Lung (tissue), 13 donors: ENCODE measurements around the gene FCRLA. TPM values are rescaled to one million over a fixed set of nuclear protein-coding genes. Genes with fewer than 3 reads are reported as not detected.

ENCODE experiments used
- ATAC-seq: fragments of 200-7000 bp; cut with Tn5 transposase; one replicate; pipeline ENCODE4 v1.9.1; 2020; ENCODE audit warnings: moderate number of reproducible peaks; ENCODE audit not compliant: insufficient read depth, low FRiP score
- DNase-seq, 3 donors: peaks; one replicate each; pipeline ENCODE4 v3.0.0-alpha.2; 2013 to 2017
- H3K27ac ChIP-seq, 2 donors: one replicate each; pipeline ENCODE4 v1.5.1; 2013; ENCODE audit warnings: mild to moderate bottlenecking in 2 of 2, moderate library complexity in 2 of 2, control low read depth in 1 of 2, inconsistent platforms in 1 of 2, low read depth in 1 of 2, low read length in 1 of 2
- H3K27me3 ChIP-seq, 3 donors: one replicate each; pipeline ENCODE4 v1.5.1; 2013; ENCODE audit warnings: low read length in 2 of 3; ENCODE audit not compliant: control insufficient read depth in 3 of 3, insufficient read depth in 3 of 3
- H3K36me3 ChIP-seq, 4 donors: one replicate each; pipeline ENCODE4 v1.5.1; 2013; ENCODE audit warnings: low read length in 4 of 4, mild to moderate bottlenecking in 1 of 4, moderate library complexity in 1 of 4; ENCODE audit not compliant: control insufficient read depth in 4 of 4, insufficient read depth in 4 of 4
- H3K4me1 ChIP-seq, 5 donors: one replicate each; pipeline ENCODE4 v1.5.1; 2013; ENCODE audit warnings: low read length in 5 of 5, mild to moderate bottlenecking in 2 of 5, moderate library complexity in 1 of 5; ENCODE audit not compliant: control insufficient read depth in 5 of 5, insufficient read depth in 5 of 5
- H3K4me3 ChIP-seq: one replicate; pipeline ENCODE4 v1.5.1; 2013; ENCODE audit warnings: mild to moderate bottlenecking, control low read depth, moderate library complexity
- H3K9ac ChIP-seq, 2 donors: one replicate each; pipeline ENCODE4 v1.5.1; 2013; ENCODE audit warnings: low read length in 2 of 2, control low read depth in 1 of 2; ENCODE audit not compliant: insufficient read depth in 1 of 2
- H3K9me3 ChIP-seq, 4 donors: one replicate each; pipeline ENCODE4 v1.5.1; 2013; ENCODE audit warnings: low read length in 3 of 4, mild to moderate bottlenecking in 1 of 4, moderate library complexity in 1 of 4; ENCODE audit not compliant: control insufficient read depth in 4 of 4, insufficient read depth in 3 of 4
- CTCF ChIP-seq: IDR thresholded peaks from 2 replicates; pipeline ENCODE4 v1.5.1; 2012; ENCODE audit warnings: mild to moderate bottlenecking; ENCODE audit errors: control extremely low read depth, extremely low read depth
- WGBS, 2 donors: extraction: QIAGEN DNeasy Blood & Tissue Kit; methylation state at CpG; one replicate each; pipeline ENCODE4 v1.1.7; 2013; 5-methylcytosine and 5-hydroxymethylcytosine counted together
- polyA plus RNA-seq, 2 donors: library from polyadenylated mRNA; stranded (reverse); fragments of 200-250 nt; gene quantifications; one replicate each; pipeline ENCODE4 v1.2.1, GENCODE V29; 2013
- small RNA-seq: library from RNA; depleted of rRNA; stranded (forward); fragments of <200 nt; gene quantifications from one replicate; pipeline ENCODE3, GENCODE V24; 2014; ENCODE audit warnings: low replicate concordance
- total RNA-seq, 2 donors: library from RNA; depleted of rRNA in 1 of 2; stranded (reverse); fragments of >200 nt in 1 of 2; gene quantifications; one replicate each; pipeline ENCODE4 v1.2.1, GENCODE V29; 2014 to 2021
- donor health status: control.
- donor health status: control.
- donor health status: Bipolar disorder and iron deficiency.
- donor health status: healthy.
- donor health status: DM: yes; HTN: yes; CAD: no.

Gene FCRLA
- total and polyA plus RNA-seq, 4 donors: 0.14 to 3.9 (median 0.73) TPM

- Histone ChIP-seq H3K9ac (no peak overlapping the region), H3K4me3 (no peak overlapping the region), H3K9me3 (no peaks in the 10 kb centered on the region), H3K27ac (no peak overlapping the region), H3K4me1 (peaks cover 0 to 11% (median 2%) of the 10 kb centered on the region in 5 donors), H3K36me3 (peaks cover 2 to 4% (median 3%) of the 10 kb centered on the region in 4 donors), H3K27me3 (no peaks in the 10 kb centered on the region)
- 74 to 81% methylated on average over 7 of the region's 7 CpGs for WGBS, 2 donors
- ATAC-seq: no peak
- DNase-seq: no peak
- no peak for TF ChIP-seq CTCF
These were observed 56.6 kb downstream of the FCRLA start for GRCh38 chr1:161763522-161764098.

Small RNA genes within 50 kb of the gene (small RNA-seq; reads per million reads assigned to genes)
- gene RF00019 (not detected), gene RN7SL466P (not detected)

Other genes starting within 250 kb of the FCRLA start
- gene FCGR2A, start 201.8 kb upstream of the FCRLA start, total RNA-seq: 10 to 100 TPM; 83.7 to 94.9 TPM
- gene FCGR2A, start 201.8 kb upstream of the FCRLA start, polyA plus RNA-seq: 100 to 1,000 TPM in 1 of 2 donors, 10 to 100 TPM in 1; 37.6 to 204 TPM
- gene HSPA6, start 182.7 kb upstream of the FCRLA start, total RNA-seq: 10 to 100 TPM; 11.7 to 42.5 TPM
- 10 to 100 TPM; 21.1 to 29.3 TPM for gene HSPA6, start 182.7 kb upstream of the FCRLA start, polyA plus RNA-seq
- 100 to 1,000 TPM in 1 of 2 donors, 10 to 100 TPM in 1; 33.3 to 110 TPM for gene FCGR3A, start 157.4 kb upstream of the FCRLA start, total RNA-seq
- gene FCGR3A, start 157.4 kb upstream of the FCRLA start, polyA plus RNA-seq: 100 to 1,000 TPM in 1 of 2 donors, 10 to 100 TPM in 1; 27.1 to 211 TPM
- gene FCGR3B, start 76.1 kb upstream of the FCRLA start, total RNA-seq: 10 to 100 TPM in 1 of 2 donors, 1 to 10 TPM in 1; 9.9 to 15.7 TPM
- gene FCGR3B, start 76.1 kb upstream of the FCRLA start, polyA plus RNA-seq: 10 to 100 TPM in 1 of 2 donors, 1 to 10 TPM in 1; 1.8 to 79.0 TPM
- 10 to 100 TPM in 1 of 2 donors, 1 to 10 TPM in 1; 6.8 to 12.3 TPM for gene FCGR2B, start 44.1 kb upstream of the FCRLA start, total RNA-seq
- gene FCGR2B, start 44.1 kb upstream of the FCRLA start, polyA plus RNA-seq: 10 to 100 TPM in 1 of 2 donors, 1 to 10 TPM in 1; 9.0 to 12.0 TPM
- gene FCRLB, start 14.3 kb downstream of the FCRLA start, total RNA-seq: under 1 TPM; 0.34 to 0.86 TPM
- under 1 TPM; 0.59 to 0.90 TPM for gene FCRLB, start 14.3 kb downstream of the FCRLA start, polyA plus RNA-seq
- 10 to 100 TPM; 19.4 to 60.1 TPM for gene DUSP12, start 42.6 kb downstream of the FCRLA start, total RNA-seq
- gene DUSP12, start 42.6 kb downstream of the FCRLA start, polyA plus RNA-seq: 10 to 100 TPM; 15.0 to 27.1 TPM
- 10 to 100 TPM; 27.7 to 44.8 TPM for gene ATF6, start 59.1 kb downstream of the FCRLA start, total RNA-seq
- gene ATF6, start 59.1 kb downstream of the FCRLA start, polyA plus RNA-seq: 10 to 100 TPM in 1 of 2 donors, 1 to 10 TPM in 1; 4.3 to 17.6 TPM